HG02763 (cell line): ENCODE measurements around the gene PRKN.

Experiments
- ATAC-seq: cut with Tn5 transposase; IDR thresholded peaks from one replicate; pipeline ENCODE4 v1.9.1; 2021; ENCODE audit warnings: mild to moderate bottlenecking, moderate library complexity; ENCODE audit not compliant: unreplicated experiment

The PRKN gene

DNA sequence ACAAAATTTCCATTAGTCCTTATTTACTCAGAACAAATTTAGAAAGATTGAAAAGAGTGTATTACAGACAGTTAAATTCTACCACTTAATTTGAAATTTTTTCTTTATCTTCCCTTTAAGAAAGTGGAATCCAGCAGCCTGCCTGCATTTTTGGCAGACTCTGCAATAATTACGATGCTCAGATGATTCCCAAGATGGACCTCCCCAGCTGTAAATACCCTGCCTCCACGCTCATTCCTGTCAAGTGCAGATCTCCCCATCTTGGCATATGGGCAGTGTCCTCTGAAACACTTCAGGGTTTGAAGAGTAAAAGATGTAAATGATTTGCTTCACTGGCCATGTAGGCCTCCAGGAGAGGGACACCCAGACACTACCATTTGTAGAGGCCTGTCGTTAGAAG lies 471.2 kb downstream of the PRKN start:
- ATAC-seq, result no peak

DNA sequence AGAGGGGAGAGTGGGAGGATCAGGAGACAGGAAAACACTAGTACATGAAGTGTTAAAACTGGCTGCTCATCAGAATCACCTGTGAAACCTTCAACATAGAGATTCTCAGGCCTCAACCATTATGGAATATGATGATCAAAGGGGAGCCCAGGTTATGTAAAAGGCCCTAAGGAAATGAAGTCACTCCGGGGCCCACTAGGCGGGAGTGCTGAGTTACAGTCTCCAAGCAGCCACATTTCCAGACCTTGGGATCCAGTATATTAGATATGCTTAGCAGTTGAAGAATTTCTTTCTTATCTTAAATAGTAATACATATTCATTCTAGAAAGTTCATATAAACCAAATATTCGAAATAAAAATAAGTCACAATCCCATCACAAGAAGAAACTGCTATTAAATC lies 476.3 kb downstream of the PRKN start:
- ATAC-seq, result no peak

DNA sequence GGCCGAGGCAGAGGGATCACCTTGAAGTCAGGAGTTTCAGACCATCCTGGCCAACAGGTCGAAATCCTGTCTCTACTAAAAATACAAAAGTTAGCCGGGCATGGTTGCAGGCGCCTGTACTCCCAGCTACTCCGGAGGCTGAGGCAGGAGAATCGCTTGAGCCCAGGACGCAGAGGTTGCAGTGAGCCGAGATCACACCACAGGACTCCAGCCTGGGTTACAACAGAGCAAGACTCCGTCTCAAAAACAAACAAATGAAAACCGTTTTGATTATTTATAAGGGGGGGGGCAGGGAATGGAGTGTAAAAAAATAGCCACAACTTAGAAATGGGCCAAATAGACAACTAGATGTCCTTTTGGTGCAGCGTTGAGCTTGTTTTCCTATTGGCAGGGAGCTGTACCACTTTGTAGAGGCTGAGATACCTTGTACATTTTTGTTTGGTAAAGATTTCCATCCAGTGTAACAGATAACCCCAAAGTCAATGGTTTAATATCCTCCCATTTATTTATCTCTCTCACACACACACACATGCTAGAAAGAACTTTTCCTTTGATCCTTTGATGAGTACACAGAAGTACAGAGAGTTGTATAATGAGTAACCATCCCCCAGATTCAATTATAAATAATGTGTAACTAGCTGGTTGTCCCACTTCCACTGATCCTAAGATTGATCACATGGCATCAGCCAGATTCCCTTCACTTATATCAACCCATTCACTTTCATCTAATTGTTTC lies 477.5 kb downstream of the PRKN start:
- ATAC-seq, result no peak

DNA sequence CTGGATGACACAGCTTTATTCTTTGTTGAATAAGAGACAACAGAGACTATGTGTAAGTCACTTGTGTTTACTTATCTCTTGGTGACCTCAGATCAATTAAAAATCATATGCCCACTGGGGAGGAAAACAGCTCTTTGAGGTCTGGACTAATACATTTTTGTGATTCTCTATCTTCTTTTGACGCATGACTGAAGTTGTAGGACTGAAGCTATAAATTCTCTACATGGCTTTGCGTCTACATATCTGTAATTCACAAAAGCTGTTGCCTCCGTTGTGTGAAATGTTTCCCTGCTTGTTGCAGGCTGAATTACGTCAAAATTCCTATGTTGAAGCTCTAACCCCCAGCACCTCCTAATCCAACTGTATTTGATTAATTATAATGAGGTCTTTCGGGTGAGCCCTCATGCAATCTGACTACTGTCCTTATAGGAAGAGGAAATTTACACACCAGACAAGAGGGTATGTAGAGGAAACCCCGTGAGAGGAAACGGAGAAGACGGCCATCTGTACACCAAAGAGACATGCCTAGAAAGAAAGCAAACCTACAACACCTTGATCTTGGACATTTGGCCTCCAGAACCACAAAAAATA lies 481.6 kb downstream of the PRKN start:
- ATAC-seq, result no peak

DNA sequence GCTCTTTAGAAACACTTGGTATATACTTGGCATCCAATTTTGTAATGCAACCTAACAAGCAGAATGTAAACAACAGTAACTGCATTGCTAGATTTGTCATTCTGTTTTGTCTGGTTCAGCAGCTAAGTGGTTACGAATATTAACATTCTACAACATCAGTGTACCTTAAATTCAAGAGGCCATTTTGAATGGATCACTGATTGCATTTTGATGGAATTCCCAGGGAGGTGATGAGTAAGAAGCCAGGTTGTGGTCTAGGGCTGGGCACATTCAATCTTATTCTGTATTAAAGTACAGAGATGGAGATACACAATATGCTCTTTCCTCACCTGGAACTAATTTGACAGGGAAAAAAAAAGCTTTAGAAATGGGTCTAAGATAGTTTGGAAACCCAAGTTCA lies 483.5 kb downstream of the PRKN start:
- no peak for ATAC-seq

DNA sequence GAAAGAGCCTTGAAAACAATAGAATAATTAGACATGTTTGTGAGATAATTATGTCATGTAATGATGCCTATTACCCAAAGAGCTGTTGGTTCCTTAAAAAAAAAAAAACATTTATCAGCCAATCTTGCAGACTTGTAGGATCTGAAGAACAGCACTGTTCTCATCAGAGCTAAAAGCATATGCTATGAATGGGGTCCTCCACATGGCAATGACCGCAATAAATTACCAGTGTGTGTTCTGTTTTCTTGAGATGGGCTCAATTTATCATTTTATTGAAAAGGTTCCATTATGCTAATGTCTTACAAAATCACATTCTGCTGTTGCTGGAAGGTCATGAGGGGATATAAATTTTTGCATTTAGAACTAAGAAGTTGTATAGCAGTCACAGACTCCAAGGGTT lies 484.7 kb downstream of the PRKN start:
- no peak for ATAC-seq

DNA sequence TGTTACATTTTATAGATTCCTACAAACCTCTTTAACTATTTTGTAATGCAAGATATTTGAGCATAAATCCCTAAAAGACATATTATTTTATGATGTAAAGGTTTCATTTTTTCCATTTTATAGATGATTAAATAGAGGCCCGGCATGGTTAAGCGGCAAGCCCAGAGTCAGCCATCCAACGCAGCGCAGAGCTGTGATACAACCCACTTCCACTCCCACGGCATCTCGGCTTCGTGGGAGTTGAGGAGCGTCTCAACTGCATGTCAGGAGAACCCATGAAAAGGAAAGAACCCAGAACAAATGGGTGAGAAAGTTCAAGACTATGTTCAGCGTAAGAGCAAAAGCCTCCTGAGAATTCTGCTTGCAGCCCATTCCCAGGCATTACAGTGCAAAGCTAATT lies 488.2 kb downstream of the PRKN start:
- ATAC-seq, result no peak

DNA sequence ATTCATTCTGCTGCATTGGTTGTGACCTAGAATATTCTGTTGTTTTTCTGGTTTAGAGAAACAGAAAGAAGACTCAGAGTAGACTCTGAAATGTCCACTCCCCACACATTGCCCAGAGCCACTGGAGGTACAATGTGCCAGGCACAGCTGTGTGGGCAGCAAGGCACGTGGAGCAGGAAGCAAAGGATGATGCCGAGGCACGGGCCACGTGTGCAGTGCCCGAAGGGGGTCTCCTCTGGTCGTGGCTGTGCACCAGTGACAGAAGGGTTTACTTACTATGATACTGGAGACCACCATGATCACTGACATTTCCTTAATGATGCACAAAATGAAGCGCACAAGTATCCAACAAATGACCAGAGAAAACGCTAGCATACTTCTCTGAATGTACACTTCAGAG lies 488.9 kb downstream of the PRKN start:
- no peak for ATAC-seq

DNA sequence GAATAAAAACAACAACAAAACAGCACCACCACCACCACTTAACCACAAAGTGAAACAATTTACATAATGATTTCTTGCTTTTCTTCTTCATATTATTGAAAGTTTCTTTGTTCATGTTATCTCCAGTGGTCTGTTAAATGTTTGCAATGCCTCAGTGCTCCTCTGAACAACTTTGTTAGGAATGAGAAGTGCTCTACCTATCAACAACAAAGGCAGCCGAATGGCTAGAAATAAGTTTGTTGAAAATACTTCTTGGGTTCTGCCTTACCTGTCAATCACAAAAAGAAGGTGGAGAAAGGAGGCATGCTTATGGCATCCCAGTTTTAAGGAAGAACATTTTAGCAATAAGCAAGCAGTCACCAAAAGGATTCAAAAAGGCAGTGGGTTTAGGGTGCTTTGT lies 490.2 kb downstream of the PRKN start:
- ATAC-seq, result no peak

DNA sequence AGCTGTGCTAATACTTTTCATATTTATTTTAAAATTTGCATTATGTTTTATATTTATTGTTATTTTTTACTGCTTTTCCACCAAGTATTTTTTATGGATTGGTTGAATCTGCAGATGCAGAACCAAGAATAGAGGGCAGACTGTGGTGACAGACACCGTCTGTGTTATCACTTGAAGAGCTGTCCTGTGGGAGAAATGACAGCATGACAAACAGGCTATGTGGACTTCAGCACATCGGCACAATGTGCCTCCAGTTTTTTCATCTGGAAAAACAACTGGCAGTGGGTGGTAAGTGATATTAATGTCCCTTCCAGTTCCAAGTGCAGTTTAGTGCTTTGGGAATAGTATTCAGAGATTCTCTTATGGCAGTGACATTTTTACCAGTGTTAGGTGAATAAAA lies 492.9 kb downstream of the PRKN start:
- no peak for ATAC-seq

DNA sequence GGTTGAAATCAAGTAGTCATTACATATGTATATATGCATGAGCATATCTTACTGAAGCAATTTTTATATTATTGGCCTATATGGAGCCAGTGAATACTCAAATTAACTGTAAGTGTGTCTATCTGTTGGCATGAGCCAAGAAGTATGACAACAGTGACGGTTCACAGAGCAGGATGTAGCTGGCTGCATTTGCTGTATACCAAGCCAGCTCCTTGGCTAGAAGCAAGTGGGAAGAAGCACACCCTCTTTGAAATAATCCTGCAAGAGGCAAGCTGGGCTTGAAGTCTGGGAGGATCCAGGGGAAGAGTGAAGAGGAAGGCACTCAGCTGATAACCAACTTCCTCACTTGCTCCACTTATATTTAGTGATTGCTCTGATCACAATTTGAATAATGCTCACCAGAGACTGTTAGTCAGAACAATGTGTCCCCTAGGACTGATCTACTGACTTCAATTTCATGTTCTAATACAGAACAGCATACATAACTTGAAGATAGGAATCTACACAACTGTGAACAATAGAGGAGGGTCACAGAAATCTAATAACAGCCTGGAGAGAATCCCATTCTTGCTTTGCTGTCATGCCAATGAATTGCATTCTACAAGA lies 497.3 kb downstream of the PRKN start:
- ATAC-seq, result no peak

DNA sequence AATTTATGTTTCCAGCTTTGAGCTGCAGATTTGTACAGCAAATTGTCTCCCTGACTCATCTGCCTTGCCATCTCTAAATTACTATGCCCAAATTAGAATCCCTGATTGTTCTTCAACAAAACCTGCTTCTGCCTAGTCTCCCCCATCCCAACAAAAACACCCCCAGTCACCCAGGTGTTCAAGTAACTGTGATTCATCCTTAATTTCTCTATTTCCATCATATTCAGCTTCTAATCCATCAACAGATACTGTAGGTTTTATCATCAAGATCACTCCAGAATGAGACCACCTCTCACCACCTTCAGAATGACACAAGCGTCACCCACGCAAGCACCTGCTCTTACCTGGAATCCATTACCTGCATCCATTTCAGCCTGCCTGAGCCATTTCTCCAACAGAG lies 498.5 kb downstream of the PRKN start:
- ATAC-seq, result no peak

DNA sequence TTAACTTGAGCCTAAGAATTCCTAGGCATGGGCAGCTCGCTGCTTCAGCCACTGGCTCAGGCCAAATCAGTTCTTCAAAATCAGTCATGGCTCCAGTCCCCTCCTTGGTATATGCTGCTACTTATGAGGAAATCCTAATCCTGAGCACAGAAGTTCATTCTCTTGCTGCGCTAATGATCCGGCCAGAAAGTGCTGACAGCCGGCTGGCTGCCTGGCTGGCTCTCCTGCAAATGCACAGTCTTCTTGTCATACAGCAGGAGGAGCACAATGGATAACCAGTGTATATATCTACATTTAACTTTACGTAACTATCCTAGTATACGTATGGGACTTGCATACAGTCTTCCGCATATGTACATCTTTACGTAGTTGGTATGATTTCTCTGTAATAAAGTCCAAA lies 500.8 kb downstream of the PRKN start:
- no peak for ATAC-seq

DNA sequence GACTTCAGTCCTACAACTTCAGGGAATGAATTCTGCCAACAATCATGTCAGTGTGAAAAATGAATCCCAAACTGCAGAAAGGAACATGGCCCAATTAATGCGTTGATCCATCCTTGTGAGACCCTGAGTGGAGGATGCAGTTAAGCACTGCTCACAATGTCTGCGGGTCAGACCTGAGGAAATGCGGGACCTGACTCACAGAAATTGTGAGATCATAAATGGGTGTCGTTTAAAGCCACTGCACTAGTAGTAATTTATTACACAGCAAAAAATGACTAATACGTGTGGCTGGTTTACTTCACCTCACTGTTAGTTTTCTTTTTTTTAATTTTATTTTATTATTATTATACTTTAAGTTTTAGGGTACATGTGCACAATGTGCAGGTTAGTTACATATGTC lies 505.0 kb downstream of the PRKN start:
- no peak for ATAC-seq

DNA sequence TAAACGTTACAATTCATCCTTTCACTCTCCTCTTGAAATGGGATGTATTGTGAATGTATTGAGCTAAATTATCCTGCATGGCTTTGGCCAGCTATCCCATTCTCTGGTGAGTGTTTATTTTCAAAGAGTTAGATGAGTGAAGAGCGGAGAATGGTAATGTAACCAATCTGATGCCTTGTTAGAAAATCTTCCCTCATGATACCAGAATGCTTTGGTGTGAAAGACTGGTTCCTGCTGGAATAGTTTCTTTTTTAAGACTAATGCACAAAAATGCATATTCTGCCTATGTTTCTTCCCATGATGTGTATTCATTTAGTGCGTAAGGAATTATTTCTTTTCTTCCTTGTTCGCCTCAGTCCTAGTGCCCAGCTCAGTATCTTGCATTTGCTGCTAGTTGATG lies 506.7 kb downstream of the PRKN start:
- no peak for ATAC-seq

DNA sequence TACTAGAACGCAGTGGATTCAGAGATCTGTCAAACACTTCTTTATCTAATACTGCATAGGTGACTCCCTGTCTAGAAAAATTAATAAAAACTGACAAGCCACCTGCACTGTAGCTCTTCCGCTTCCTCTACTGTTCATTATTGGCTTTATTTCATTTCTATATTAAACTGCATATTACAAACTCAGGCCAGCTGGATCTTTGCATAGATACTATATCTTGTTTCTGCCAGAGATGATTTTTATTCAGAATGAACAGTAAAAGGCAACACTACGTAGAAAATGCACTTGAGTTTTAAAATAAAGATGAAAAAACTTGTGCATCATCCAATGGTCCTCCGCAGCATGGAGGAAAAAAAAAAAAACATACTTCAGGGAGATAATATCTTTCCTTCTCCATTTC lies 508.3 kb downstream of the PRKN start:
- ATAC-seq, result no peak

DNA sequence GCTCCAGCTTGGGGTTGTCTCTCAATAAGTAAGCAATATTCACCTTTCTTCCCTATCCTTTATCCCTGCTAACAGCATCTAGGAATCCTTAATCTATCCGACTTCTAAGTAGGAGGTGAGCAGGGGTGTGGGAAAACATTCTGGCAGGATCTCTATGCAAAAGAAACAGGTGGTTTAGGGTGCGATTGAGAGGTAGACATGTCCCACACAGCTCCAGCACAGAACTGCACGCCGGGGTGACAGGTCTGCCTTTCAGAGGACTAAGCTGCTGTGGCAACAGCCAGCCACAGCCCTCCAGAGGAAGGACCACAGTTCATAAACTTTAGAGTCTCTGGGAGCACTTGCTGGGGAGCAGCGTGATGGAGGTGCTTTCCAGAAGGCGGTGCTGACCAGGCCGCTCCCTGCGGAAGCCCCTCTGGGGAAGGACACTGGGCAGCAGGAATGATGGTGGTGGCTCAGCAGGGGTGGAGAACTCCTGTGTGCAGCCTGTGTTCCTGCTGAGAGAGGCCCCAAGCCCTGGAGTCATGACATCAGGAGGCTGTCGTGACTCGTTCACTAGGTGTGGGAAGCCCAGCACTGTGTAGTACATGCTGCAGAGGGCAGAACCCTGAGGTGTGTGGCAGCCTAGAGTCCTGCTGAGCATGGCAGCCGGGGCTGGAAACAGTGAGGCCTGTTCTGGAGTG lies 509.6 kb downstream of the PRKN start:
- no peak for ATAC-seq

DNA sequence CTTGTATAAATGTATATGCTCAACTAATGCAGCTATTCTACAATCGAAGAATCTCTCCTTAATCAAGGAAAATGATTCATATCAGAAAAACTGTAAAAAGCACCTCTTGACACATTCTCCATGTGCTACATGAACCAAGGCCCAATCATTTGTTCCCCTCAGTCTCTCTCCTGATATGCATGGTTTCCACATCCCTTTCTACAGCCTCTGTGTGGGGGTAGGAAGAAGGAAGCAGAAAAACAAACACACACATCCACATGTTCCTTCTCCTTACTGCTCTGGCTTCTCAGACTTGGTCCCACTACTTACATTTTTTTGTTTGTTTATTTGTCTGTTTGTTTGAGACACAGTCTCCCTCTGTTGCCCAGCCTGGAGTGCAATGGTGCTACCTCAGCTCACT lies 510.5 kb downstream of the PRKN start:
- no peak for ATAC-seq

DNA sequence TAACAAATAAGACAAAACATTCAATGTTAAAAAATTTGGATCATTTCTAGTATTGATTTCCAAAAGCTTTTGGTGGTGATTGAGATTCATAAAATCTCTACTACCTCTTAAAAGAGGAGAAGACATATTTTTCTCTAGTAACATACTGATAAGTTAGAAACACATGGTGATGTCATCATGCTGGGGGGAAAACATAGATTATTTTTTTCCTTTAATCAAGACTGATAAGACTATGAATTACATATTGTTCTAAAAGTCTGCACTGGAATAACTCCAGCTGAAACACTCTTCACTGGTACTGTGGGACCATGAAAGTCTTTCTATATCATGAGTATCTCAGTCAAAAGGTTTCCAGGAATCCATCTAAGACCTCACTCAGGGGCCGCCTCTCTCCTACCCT lies 515.8 kb downstream of the PRKN start:
- ATAC-seq, result no peak

DNA sequence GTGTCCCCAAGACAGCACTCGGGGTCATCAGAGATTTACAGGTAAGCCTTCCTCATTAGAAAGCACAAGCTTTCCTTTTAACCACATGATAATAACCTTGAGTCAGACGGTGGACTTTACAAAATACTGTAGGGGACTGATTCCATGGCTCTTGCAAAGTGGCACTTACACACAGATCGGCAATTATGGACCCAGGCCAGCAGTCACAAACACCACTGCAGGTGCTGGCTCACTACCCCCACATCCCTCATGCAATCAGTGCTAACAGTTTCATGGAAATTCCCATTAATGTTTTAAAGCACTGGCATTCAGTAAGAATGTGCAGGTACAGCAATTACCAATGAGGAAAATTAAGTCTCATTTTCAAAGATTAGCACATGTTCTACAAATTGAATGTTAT lies 516.5 kb downstream of the PRKN start:
- no peak for ATAC-seq

DNA sequence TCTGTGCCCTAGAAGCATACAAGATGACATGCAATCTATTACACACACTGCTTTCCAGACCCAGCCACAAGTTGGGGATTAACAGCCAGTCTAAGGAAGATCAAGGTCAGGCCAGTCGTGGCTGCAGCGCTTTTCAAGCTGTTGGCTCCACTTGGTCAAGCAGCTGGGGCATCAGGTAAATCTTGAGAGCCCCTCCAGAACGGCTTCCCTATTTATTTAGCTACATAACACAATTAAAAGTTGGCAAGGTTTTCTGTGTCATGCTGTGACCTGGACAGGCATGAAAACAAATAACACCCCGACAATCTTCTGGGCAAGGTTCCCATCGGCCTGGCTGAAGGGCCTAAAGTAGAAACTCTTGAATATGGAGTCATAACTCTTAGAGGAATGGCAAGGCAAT lies 524.3 kb downstream of the PRKN start:
- ATAC-seq, result no peak
